ENCODE results near the gene ULK4.

- TF ChIP-seq CTCF (conservative IDR thresholded peaks at IDR 0.05) (no peak), ZFX (IDR thresholded peaks at IDR 0.05) (no peak)
These were observed 278.9 kb downstream of the ULK4 start for GRCh38 chr3:41682996-41683395.

All from C4-2B (cell line).